K562 (cell line): ENCODE measurements around the gene LY6G6C. TPM values are rescaled to one million over a fixed set of nuclear protein-coding genes. Genes with fewer than 3 reads are reported as not detected.

Source experiments
- AFF1 ChIP-seq, 2 experiments: fragments of 450-650 bp; IDR thresholded peaks; 2 replicates each; pipeline ENCODE4 v1.6.1; 2018; ENCODE audit warnings: mild to moderate bottlenecking in 2 of 2, low read depth in 1 of 2; ENCODE audit not compliant: partially characterized antibody in 2 of 2
- BHLHE40 ChIP-seq: IDR thresholded peaks from 2 replicates; pipeline ENCODE4 v1.6.1; 2011; ENCODE audit warnings: low read length, improper control_type of control experiment
- CAMTA2 ChIP-seq: fragments of 250-450 bp; sonication (Bioruptor Pico); conservative IDR thresholded peaks from 2 replicates; pipeline ENCODE4 v1.5.1; 2022
- HNRNPH1 ChIP-seq: fragments of 200-400 bp; formaldehyde crosslinking; optimal IDR thresholded peaks from 2 replicates; pipeline ENCODE3; 2017; ENCODE audit warnings: low read depth, mild to moderate bottlenecking, low read length, moderate library complexity
- LARP7 ChIP-seq: fragments of 450-650 bp; IDR thresholded peaks from 2 replicates; pipeline ENCODE4 v1.6.1; 2016
- MAFG ChIP-seq: fragments of 450-650 bp; conservative IDR thresholded peaks from 2 replicates; pipeline ENCODE4 v1.6.1; 2016; ENCODE audit warnings: missing genetic modification characterization, missing compliant biosample characterization
- MTA1 ChIP-seq: fragments of 450-650 bp; IDR thresholded peaks from 2 replicates; pipeline ENCODE4 v1.6.1; 2017; ENCODE audit warnings: borderline replicate concordance
- NCOA2 ChIP-seq, 2 experiments: fragments of 450-650 bp; IDR thresholded peaks; 2 replicates each; pipeline ENCODE4 v1.6.1; 2018; ENCODE audit warnings: mild to moderate bottlenecking in 2 of 2, moderate library complexity in 1 of 2; ENCODE audit not compliant: partially characterized antibody in 2 of 2
- PML ChIP-seq: IDR thresholded peaks from 2 replicates; pipeline ENCODE4 v1.6.1; 2012; ENCODE audit warnings: low read length, inconsistent platforms
- RHOXF2B ChIP-seq: fragments of 250-450 bp; sonication (Bioruptor Pico); conservative IDR thresholded peaks from 2 replicates; pipeline ENCODE4 v1.5.1; 2021
- UBTF ChIP-seq, 2 experiments: IDR thresholded peaks; 2 replicates each; pipeline ENCODE4 v1.6.1; 2012; ENCODE audit warnings: improper control_type of control experiment in 2 of 2, low read depth in 2 of 2, low read length in 2 of 2, borderline replicate concordance in 1 of 2
- ZBTB17 ChIP-seq: fragments of 450-650 bp; formaldehyde crosslinking; IDR thresholded peaks from 2 replicates; pipeline ENCODE4 v1.4.0; 2020; ENCODE audit warnings: mild to moderate bottlenecking
- ZBTB9 ChIP-seq: fragments of 450-650 bp; formaldehyde crosslinking; IDR thresholded peaks from 2 replicates; pipeline ENCODE4 v1.4.0; 2020; ENCODE audit warnings: mild to moderate bottlenecking, moderate library complexity
- polyA plus RNA-seq, 8 experiments: library from polyadenylated mRNA; depleted of rRNA in 4 of 8; stranded (reverse) in 5 of 8; unstranded in 3 of 8; fragments of >200 nt; fragmentation: Nextera tagmentation in 2 of 8; fragmentation: Illumina TruSeq in 1 of 8; extraction: Ambion mirVana in 2 of 8; extraction: Trizol in 1 of 8; gene quantifications; 2 replicates each; pipeline versions ENCODE4 v1.2.1 to v1.2.3, GENCODE V29; 2011 to 2014; ENCODE audit warnings: inconsistent platforms in 1 of 8, missing spikeins in 1 of 8
- total RNA-seq, 7 experiments: library from RNA; depleted of rRNA in 6 of 7; stranded (reverse); fragments of >200 nt in 6 of 7; fragmentation: Illumina TruSeq in 2 of 7; extraction: Trizol in 2 of 7; gene quantifications; 2 replicates each; pipeline versions ENCODE4 v1.2.1 to v1.2.3, GENCODE V29; 2011 to 2021; ENCODE audit warnings: low replicate concordance in 1 of 7
- TF ChIP-seq, protein P1 (sequence below), 2 experiments: IDR thresholded peaks; 2 replicates each; pipeline ENCODE4 v1.6.1; 2011; ENCODE audit warnings: borderline replicate concordance in 1 of 2, control low read depth in 1 of 2, low read depth in 1 of 2, low read length in 1 of 2, mild to moderate bottlenecking in 1 of 2, mixed read lengths in 1 of 2, moderate library complexity in 1 of 2; ENCODE audit not compliant: insufficient read depth in 1 of 2, insufficient read length in 1 of 2, poor library complexity in 1 of 2, severe bottlenecking in 1 of 2; ENCODE audit errors: extremely low read depth in 1 of 2
- TF ChIP-seq, protein P2 (sequence below): fragments of 250-450 bp; sonication (Bioruptor Pico); IDR thresholded peaks from 2 replicates; pipeline ENCODE4 v1.4.0; 2020; ENCODE audit warnings: borderline replicate concordance

The LY6G6C gene
- total and polyA plus RNA-seq, 9 of the 15 experiments (the other 6 are each of a cell fraction or from before 2014, with no cell fraction given), result 0.06 to 0.20 TPM; not detected in 7

- TF ChIP-seq HNRNPH1 (no peak), CAMTA2 (CRISPR knock-in tag) (peak; percentile 56; the same call in 1 of the 2 replicates), ZBTB17 (CRISPR knock-in tag) (0 out of 2 replicates have a peak, but pooled peaks have one; percentile 12), NCOA2 (IDR thresholded peaks at IDR 0.05; ENCODE audit: partially characterized antibody in 2 of 2) (no peak), RHOXF2B (no peak; the same call in 1 of the 2 replicates), LARP7 (0 out of 2 replicates have a peak, but pooled peaks have one; percentile 19), MTA1 (0 out of 2 replicates have a peak, but pooled peaks have one; percentile 8), UBTF (IDR thresholded peaks at IDR 0.05; ENCODE audit: borderline replicate concordance in 1 of 2, low read depth in 2 of 2, low read length in 2 of 2) (peak; percentile 84 to 94; a peak in 3 of 4 replicates), MAFG (tag) (no peak), BHLHE40 (peak; percentile 73), AFF1 (IDR thresholded peaks at IDR 0.05; ENCODE audit: low read depth in 1 of 2, partially characterized antibody in 2 of 2) (peak in 1 of 2 experiments; percentile 13), ZBTB9 (CRISPR knock-in tag) (peak; percentile 9; the same call in 1 of the 2 replicates), PML (peak; percentile 8; the same call in 1 of the 2 replicates)
- TF ChIP-seq, protein P1, sequence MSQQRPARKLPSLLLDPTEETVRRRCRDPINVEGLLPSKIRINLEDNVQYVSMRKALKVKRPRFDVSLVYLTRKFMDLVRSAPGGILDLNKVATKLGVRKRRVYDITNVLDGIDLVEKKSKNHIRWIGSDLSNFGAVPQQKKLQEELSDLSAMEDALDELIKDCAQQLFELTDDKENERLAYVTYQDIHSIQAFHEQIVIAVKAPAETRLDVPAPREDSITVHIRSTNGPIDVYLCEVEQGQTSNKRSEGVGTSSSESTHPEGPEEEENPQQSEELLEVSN (IDR thresholded peaks at IDR 0.05; ENCODE audit: borderline replicate concordance in 1 of 2, extremely low read depth in 1 of 2, insufficient read depth in 1 of 2, insufficient read length in 1 of 2, low read depth in 1 of 2, low read length in 1 of 2, poor library complexity in 1 of 2, severe bottlenecking in 1 of 2), result no peak
- TF ChIP-seq, protein P2, sequence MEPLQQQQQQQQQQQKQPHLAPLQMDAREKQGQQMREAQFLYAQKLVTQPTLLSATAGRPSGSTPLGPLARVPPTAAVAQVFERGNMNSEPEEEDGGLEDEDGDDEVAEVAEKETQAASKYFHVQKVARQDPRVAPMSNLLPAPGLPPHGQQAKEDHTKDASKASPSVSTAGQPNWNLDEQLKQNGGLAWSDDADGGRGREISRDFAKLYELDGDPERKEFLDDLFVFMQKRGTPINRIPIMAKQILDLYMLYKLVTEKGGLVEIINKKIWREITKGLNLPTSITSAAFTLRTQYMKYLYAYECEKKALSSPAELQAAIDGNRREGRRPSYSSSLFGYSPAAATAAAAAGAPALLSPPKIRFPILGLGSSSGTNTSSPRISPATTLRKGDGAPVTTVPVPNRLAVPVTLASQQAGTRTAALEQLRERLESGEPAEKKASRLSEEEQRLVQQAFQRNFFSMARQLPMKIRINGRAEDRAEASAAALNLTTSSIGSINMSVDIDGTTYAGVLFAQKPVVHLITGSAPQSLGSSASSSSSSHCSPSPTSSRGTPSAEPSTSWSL (CRISPR knock-in tag), result no peak
Observed at GRCh38 chr6:31740397-31741223, 19.1 kb upstream of the LY6G6C start (continued).
